Stimulated activated effector memory CD8-positive, alpha-beta T cell treated with anti-CD3 and anti-CD28 coated beads, Interleukin-12 subunit alpha, Interleukin-12 subunit beta, amount 100 ng/mL, for 72 hours (primary cell): ENCODE data around the gene RPS27.
"Not testable (repeated sequence)": the region's sequence is repeated elsewhere in the genome, so short reads cannot be mapped to it uniquely, and the experiment has no call there.

Experiments
- ATAC-seq: fragments of 150-1000 bp; cut with Tn5 transposase; 2 replicates; pipeline ENCODE4 v1.10.0; 2021
- DNase-seq, 2 donors: peaks; one replicate each; pipeline ENCODE4 v3.0.0; 2021 to 2022; ENCODE audit warnings: low spot score in 2 of 2
- H3K27ac Mint-ChIP-seq: one replicate; pipeline ENCODE4 v1.8.0; 2022; ENCODE audit warnings: mild to moderate bottlenecking, mixed read lengths
- H3K36me3 Mint-ChIP-seq: one replicate; pipeline ENCODE4 v1.8.0; 2022; ENCODE audit warnings: mild to moderate bottlenecking, mixed read lengths
- H3K4me1 Mint-ChIP-seq: one replicate; pipeline ENCODE4 v1.8.0; 2022; ENCODE audit warnings: mixed read lengths
- H3K4me3 Mint-ChIP-seq: one replicate; pipeline ENCODE4 v1.8.0; 2022; ENCODE audit warnings: mild to moderate bottlenecking, mixed read lengths
- H3K9me3 Mint-ChIP-seq: one replicate; pipeline ENCODE4 v1.8.0; 2022; ENCODE audit warnings: mixed read lengths

Gene RPS27

GRCh38 chr1:153991806-153992205 is 1.2 kb downstream of the RPS27 start:
- Mint-ChIP-seq H3K4me3 (peak overlapping the region; percentile 88), H3K4me1 (peaks cover 42% of the 10 kb centered on the region), H3K9me3 (no peaks in the 10 kb centered on the region), H3K27ac (peak overlapping the region; percentile 99), H3K36me3 (peaks cover 70% of the 10 kb centered on the region)
- DNase-seq (no peak), ATAC-seq (no peak)

GRCh38 chr1:153995202-153995601 is 4.6 kb downstream of the RPS27 start:
- ATAC-seq, result no peak
- Mint-ChIP-seq H3K4me3 (no peak overlapping the region), H3K27ac (peak overlapping the region; percentile 23), H3K9me3 (no peaks in the 10 kb centered on the region), H3K36me3 (peaks cover 74% of the 10 kb centered on the region), H3K4me1 (peaks cover 31% of the 10 kb centered on the region)
- no peak for DNase-seq

- no peak for DNase-seq
- peaks cover 26% of the 10 kb centered on the region for H3K4me1 Mint-ChIP-seq
- peaks cover 70% of the 10 kb centered on the region for H3K36me3 Mint-ChIP-seq
- no peak for ATAC-seq
- no peak overlapping the region for H3K4me3 Mint-ChIP-seq
- H3K9me3 Mint-ChIP-seq, result no peaks in the 10 kb centered on the region
- peak overlapping the region; percentile 23 for H3K27ac Mint-ChIP-seq
Observed at GRCh38 chr1:153995640-153996039, 5.1 kb downstream of the RPS27 start.

- peaks cover 57% of the 10 kb centered on the region for H3K36me3 Mint-ChIP-seq
- H3K4me3 Mint-ChIP-seq, H3K9me3 Mint-ChIP-seq, DNase-seq, ATAC-seq, H3K27ac Mint-ChIP-seq: not testable (repeated sequence)
- peaks cover 16% of the 10 kb centered on the region for H3K4me1 Mint-ChIP-seq
Observed at GRCh38 chr1:153996882-153997281, 6.3 kb downstream of the RPS27 start.

- no peak overlapping the region for H3K4me3 Mint-ChIP-seq
- no peaks in the 10 kb centered on the region for H3K4me1 Mint-ChIP-seq
- ATAC-seq (no peak), DNase-seq (no peak)
- H3K9me3 Mint-ChIP-seq, result no peaks in the 10 kb centered on the region
- H3K27ac Mint-ChIP-seq, result no peak overlapping the region
- peaks cover 22% of the 10 kb centered on the region for H3K36me3 Mint-ChIP-seq
Observed at GRCh38 chr1:154000420-154000819, 9.9 kb downstream of the RPS27 start.

- Mint-ChIP-seq H3K9me3 (no peaks in the 10 kb centered on the region), H3K4me1 (no peaks in the 10 kb centered on the region), H3K36me3 (no peaks in the 10 kb centered on the region), H3K27ac (no peak overlapping the region), H3K4me3 (no peak overlapping the region)
- no peak for DNase-seq
- ATAC-seq, result no peak
Observed at GRCh38 chr1:154006136-154006535, 15.6 kb downstream of the RPS27 start.

- no peak overlapping the region for H3K4me3 Mint-ChIP-seq
- DNase-seq (no peak), ATAC-seq (no peak)
- H3K4me1 Mint-ChIP-seq, result no peaks in the 10 kb centered on the region
- no peak overlapping the region for H3K27ac Mint-ChIP-seq
- H3K9me3 Mint-ChIP-seq, result no peaks in the 10 kb centered on the region
- H3K36me3 Mint-ChIP-seq, result no peaks in the 10 kb centered on the region
Observed at GRCh38 chr1:154012129-154012528, 21.6 kb downstream of the RPS27 start.

GRCh38 chr1:154012543-154012942 is 22.0 kb downstream of the RPS27 start:
- H3K4me1 Mint-ChIP-seq, H3K9me3 Mint-ChIP-seq, H3K27ac Mint-ChIP-seq, H3K36me3 Mint-ChIP-seq, DNase-seq, H3K4me3 Mint-ChIP-seq, ATAC-seq: not testable (repeated sequence)

- Mint-ChIP-seq H3K27ac (no peak overlapping the region), H3K4me3 (no peak overlapping the region), H3K9me3 (no peaks in the 10 kb centered on the region), H3K4me1 (no peaks in the 10 kb centered on the region), H3K36me3 (no peaks in the 10 kb centered on the region)
- ATAC-seq, result peak; percentile 82
- no peak for DNase-seq
Observed at GRCh38 chr1:154014154-154014907, 23.8 kb downstream of the RPS27 start.

- H3K9me3 Mint-ChIP-seq, result no peaks in the 10 kb centered on the region
- H3K27ac Mint-ChIP-seq, result no peak overlapping the region
- H3K4me3 Mint-ChIP-seq, result no peak overlapping the region
- H3K4me1 Mint-ChIP-seq, result no peaks in the 10 kb centered on the region
- no peaks in the 10 kb centered on the region for H3K36me3 Mint-ChIP-seq
- ATAC-seq (no peak), DNase-seq (no peak)
Observed at GRCh38 chr1:154019269-154019668, 28.7 kb downstream of the RPS27 start.

- DNase-seq (no peak), ATAC-seq (no peak)
- Mint-ChIP-seq H3K27ac (no peak overlapping the region), H3K4me1 (no peaks in the 10 kb centered on the region), H3K4me3 (no peak overlapping the region), H3K36me3 (no peaks in the 10 kb centered on the region), H3K9me3 (no peaks in the 10 kb centered on the region)
Observed at GRCh38 chr1:154019940-154020339, 29.4 kb downstream of the RPS27 start.

GRCh38 chr1:154033697-154034096 is 43.1 kb downstream of the RPS27 start:
- ATAC-seq, H3K9me3 Mint-ChIP-seq, H3K4me3 Mint-ChIP-seq, H3K36me3 Mint-ChIP-seq, H3K4me1 Mint-ChIP-seq, DNase-seq, H3K27ac Mint-ChIP-seq: not testable (repeated sequence)
